HG03139 (cell line): ENCODE data around the gene HMGN2.

Experiments used
- ATAC-seq: cut with Tn5 transposase; IDR thresholded peaks from one replicate; pipeline ENCODE4 v1.9.1; 2021; ENCODE audit not compliant: unreplicated experiment

HMGN2 gene

DNA sequence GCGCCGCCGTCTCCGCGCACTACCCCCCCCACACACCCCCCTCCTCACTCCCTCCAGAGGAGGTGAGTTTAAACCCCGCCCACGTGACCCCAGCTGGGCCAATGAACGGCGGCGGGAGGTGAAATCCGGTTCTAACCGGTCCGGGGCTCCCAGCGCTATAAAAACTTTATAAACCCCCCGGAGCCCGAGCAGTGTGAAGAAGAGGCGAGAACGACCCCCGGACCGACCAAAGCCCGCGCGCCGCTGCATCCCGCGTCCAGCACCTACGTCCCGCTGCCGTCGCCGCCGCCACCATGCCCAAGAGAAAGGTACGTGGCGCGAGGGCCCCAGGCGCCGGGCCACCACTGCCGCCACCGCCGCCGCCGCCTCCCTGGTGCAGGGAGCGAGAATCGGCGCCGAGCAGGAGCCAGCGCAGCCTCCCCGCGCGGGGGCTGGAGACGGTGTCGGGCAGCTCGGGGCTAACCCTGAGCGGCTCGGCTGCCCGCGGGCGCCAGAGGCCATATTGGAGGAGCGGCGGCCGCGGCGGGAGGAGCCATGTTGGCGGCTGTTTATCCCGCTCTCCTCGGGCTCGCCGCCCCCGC, at the start of gene HMGN2:
Gene HMGN2 (plus strand): TSS at position 121 of the 581 bp plus-strand sequence. CDS start 173 bp downstream, at position 294.
- peak; percentile 35 for ATAC-seq

DNA sequence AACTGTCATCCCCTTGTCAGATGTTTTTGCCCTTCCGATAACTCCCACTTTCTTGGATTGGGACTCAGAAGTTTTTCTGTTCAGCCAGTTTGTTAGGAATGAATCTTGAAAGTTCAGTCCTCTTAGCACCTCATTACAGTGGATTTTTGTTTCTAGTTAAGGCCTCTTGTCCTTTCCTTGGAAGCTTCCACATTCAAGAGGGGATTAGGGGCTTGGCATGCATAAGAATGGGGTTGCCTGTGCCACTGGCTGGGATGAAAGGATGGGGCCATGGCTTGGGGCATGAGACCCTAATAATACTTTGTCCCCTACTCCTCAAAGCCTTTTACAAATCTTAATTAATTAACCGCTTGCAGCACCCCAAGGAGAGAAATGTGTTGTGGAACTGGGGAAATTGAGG, 42.5 kb upstream of the HMGN2 start:
- no peak for ATAC-seq

DNA sequence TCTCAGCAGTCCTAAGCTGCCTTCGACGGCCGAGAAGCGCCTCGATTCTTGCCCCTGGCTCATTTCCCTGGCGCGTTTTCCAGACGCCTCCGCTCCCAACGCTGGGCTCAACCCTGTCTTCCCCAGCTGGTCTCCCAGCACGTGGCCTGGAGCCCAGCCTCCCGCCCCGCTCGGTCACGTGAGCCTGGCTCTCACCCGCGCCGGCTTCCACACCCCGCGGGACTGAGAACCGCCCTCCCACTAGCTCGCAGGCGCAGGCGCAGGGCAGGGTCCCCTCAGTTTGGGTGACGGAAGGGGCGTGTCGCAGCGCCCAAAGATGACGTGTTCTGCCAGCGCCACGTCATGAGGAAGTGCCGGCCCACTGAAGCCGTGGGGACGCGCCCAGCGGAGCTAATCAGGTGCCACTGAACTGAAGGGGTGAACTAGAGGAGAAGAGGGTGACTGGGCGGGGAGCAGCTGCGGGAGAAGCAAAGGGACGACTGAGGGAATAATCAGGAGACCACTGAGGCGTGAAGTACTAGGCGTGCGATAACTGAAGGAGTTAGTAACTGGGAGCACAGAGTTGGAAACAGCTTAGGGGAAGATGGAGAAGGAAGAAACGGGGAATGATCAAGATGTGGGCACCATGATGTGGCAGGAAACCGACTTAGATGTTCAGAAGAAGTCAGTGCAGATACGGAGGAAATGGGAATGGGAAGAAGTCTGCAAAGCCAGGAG, 40.1 kb upstream of the HMGN2 start, which contains the start of gene DHDDS:
Gene DHDDS (plus strand): TSS at position 343 of the 717 bp plus-strand sequence. CDS start 625 bp downstream, outside the sequence.
- ATAC-seq: peak; percentile 92

DNA sequence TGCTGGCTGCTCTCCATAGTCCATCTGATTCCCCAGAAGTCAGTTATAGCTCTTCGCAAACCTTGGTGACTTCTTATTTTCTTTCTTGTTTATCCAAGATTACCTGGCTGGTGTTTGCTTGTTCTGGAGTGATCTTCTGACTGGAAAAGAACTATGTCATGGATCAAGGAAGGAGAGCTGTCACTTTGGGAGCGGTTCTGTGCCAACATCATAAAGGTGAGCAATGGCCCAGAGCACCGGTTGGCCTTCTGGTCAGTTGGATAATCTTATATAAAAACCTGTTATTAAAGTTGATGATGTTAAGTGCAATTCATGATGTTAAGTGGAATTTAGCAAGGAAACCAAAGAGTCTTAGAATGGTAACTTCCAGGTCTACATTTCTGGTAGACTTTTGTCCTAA, 39.4 kb upstream of the HMGN2 start:
- ATAC-seq: no peak

DNA sequence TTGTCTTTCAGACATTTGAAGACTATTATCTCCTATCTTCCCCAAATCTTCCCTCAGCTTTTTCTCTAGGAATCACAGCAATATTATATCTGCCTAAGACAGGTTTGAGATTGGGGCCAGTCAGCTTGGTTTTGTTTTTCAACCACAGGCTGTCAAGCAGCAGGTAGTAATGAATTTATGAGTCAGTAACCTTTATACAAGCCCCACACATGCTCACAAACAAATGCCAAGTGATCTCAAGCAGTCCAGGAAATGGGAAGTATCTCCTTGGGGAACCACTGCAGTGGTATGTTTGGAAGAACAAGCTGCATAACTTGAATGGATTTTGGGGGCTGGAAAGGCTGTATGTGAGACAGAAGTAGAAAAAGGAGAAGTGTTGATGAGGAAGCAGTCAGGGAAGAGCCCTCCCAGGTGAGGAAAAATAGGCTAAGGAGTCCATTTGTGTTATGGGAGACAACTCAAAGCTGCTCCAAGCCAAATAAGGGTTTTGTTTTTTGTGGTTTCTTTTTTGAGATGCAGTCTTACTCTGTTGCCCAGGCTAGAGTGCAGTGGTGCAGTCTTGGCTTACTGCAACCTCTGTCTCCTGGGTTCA, 38.0 kb upstream of the HMGN2 start:
- ATAC-seq: no peak

DNA sequence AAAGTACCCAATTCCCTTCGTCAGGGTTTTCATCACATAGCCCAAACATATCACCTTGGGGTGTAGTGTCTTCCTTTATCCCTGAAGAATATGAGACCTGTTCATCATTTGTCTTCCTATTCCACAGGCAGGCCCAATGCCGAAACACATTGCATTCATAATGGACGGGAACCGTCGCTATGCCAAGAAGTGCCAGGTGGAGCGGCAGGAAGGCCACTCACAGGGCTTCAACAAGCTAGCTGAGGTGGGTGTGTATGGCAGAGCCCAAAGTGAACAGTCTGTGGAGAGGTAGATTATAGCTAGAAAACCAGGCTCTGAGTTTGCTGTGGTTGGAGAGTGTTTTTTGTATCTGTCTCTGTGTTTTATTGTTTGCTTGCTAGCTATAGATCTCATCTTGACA, 34.2 kb upstream of the HMGN2 start:
- ATAC-seq: no peak

DNA sequence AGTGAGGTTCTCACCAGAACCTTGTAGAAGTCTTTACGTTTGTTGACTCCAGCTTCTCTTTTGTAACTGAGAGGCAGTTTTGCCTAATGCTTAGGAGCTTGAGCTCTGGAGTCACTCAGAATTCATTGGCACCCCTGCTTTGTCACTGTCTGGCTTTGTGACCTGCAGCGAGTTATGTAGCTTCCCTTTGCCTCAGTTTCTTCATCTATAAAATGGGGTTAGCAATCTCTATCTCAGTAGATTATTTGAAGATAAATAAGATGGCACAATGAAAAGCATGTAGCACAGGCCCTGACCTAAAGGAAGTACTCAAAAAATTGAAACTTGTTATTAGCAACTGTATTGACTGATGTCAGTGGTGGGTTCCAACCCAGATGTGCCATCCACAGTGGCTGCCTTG, 32.0 kb upstream of the HMGN2 start:
- ATAC-seq: no peak

DNA sequence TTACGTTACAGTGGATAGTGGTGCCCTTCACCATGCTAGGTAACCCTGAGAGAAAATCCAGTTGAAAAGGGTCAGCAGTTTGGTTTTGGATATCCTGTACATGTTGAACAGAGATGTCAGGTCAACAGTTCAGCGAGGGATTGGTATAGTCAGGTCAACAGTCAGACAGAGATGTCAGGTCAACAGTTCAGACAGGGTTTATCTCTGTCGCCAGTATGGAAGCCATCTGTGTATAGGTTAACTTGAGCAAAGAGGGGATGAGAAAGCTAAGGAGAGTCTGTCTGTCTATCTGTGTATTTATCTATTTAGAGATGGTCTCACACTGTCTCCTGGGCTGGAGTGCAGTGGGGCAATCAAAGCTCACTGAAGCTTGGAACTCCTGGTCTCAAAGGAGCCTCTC, 22.4 kb upstream of the HMGN2 start:
- ATAC-seq: no peak

DNA sequence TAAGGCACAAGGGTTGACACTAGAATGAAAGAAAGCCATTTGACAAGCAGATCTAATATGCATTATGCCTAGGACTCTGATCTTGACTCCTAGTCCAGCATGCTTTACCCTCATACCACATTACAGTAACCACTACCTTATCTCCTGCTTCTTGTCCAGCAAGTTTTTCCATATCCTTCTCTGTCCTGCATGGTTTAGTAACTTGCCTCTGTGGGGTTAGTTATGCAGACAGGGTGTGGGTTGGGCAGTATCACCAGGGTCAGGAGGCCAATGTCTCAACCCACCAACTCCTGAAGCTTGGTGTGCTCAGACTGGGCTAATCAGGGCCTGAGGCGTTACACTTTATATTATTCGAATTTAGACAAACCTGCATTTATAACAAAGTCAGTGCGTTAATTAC, 21.3 kb upstream of the HMGN2 start:
- ATAC-seq: no peak

DNA sequence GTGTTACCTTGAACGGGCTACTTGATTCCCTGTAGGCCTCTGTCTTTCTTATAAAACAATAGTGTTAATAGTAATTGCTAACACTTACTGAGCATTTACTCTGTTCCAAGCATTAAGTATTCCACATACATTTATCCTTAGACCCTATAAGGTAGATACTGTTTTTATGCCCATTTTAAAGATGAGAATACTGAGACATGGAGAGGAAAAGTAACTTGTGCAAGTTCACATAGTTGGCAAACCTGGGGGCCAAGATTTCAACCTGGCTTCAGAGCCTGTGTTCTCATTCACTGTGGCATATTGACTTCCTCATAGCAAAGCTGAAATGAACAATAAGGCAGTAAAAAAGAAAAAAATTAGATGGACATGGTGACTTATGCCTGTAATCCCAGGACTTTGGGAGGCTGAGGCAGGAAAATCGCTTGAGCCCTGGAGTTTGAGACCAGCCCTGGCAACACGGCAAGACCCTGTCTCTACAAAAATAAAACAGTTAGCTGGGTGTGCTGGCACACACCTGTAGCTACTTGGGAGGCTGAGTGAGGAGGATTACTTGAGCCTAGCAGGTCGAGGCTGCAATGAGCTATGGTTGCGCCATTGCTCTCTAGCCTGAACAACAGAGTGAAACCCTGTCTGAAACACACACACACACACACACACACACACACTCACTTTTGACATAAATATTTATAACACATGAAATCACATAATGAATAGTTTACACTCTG, 19.6 kb upstream of the HMGN2 start:
- ATAC-seq: no peak

DNA sequence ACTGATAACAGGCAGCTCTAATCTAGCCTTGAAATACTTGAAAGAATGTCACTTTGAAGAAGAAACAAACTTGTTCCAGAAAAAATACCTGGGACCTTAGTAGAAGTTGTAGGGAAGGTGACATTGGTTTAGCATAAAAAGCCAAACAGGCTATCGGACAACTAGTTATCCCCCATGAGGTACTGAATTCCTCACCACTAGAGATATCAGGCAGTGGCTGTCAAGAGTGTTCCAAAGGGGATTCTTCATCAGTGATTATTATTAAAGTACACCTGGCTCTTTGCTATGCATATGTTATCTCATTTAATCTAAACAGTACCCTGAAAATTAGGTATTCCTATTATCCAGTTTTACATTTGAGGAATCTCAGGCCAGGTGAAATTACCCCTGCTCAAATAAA, 13.1 kb upstream of the HMGN2 start:
- ATAC-seq: no peak

DNA sequence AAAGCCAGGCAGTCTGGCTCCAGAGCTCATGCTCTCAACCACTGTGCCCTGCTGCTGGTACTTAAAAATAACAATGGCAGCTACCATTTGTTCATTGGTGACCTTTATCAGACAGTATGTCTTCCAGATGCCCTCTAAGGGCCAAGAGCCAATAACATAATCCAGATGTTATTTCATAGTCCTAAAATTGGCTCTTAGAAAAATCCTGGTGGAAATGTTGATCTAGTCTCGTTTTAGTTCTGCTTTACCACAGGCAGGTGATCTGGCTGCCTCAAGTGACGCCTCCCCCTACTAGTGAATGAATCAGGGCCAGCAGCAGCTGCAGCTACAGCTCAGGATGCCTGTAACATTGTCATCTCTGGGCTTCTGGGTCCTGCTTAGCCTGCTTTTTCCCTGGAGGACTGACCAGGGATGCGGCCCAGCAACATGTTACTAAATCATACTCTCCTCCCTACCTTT, 12.6 kb upstream of the HMGN2 start:
- ATAC-seq: no peak

DNA sequence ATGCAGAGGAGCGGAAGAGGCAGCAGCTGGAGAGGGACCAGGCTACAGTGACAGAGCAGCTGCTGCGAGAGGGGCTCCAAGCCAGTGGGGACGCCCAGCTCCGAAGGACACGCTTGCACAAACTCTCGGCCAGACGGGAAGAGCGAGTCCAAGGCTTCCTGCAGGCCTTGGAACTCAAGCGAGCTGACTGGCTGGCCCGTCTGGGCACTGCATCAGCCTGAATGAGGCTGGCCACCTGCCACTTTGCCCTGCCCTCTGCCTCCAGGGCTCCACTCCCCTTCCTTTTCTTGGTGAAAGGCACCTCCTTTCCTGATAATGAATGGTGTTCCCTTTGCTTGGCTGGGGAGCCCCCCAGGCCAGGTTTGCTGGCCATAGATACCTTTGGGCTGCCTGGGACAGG, 3.3 kb upstream of the HMGN2 start:
- no peak for ATAC-seq

DNA sequence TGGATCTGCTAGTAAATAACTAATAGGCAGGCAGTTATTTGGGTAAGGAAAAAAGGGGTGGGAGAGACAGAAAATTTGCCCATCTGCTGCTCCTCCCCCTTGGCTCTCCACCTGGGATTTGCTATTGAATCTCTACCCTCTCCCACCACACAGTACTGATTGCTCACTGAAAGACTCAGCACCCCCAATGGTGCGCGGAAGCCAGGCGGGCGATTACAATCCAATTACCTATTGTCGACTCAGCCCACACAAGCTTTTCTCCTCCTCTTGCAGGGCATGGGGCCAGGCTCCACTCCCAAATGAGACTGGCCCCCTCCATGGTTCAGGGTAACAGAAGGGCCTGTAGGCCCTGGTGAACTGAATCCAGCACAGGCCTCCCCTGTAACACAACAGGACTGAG, 2.7 kb upstream of the HMGN2 start:
- no peak for ATAC-seq

DNA sequence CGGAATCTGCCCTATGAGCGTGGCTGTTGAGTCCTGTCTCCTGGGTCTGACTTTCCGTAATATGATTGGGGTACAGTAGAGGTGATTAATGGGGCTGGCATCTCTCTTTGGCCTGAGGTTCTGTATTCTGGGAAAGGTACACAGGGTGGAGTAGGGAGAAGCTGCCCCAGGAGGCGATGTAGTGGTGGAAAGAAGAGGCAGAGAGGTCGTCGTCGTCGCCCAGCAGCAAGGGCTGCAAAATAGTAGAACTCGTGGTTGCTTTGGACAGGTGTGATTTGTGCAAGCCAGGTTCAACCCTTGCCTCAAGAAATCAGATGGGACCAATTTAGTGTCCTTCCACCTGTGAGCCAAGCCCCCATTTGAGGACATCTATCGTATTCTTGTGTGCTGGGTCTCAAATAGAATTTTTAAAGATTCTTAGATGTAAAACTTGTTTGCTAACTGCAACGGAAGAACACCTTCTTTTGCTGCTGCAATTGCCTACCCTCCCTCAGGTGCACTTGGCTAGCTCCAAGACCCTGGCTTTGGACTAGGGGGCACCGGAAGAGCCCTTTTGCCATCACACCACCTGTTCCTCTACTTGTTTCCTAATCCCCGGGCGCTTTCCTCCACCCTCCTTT, 1.3 kb upstream of the HMGN2 start:
- no peak for ATAC-seq

DNA sequence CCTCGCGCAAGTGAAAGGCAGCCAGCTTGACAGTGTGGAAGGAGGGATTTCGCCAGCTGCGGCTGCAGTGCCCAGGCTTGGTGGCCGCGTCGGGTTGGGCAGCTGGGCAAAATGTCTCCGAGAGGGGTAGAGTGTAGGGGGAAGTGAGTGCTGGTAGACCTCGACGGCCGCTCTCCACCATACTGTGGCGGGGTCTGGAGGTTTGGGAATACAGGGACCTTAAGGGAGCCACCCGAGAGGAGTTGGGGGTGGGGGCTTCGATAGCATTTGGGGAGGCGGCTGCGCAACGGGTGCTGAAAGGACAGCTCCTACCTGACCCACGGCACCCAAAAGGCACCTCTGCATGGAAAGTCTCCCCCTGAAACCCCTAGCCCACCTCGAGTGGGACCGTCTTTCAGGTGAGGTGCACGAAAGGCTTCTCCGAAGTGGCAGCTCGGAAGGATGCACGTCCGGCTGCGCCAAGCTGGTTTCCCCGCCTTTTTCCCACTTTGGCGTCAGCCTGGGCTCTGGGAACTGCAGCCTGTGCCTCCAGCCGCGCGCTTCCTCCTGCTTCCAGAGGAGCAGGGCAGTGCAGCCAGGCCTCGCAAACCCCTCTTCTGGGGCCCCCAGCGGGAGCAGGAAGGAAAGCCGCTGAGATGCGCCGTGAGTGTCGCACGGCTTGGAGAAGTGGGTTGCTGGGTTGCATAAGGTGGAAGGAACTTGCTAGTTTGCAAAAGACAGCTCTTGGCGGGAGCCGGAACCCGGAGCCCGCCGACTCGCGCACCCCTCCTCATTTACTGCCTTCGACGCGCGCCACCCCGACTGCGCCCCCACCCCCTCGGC, 531 bp upstream of the HMGN2 start:
- ATAC-seq: peak; percentile 25

DNA sequence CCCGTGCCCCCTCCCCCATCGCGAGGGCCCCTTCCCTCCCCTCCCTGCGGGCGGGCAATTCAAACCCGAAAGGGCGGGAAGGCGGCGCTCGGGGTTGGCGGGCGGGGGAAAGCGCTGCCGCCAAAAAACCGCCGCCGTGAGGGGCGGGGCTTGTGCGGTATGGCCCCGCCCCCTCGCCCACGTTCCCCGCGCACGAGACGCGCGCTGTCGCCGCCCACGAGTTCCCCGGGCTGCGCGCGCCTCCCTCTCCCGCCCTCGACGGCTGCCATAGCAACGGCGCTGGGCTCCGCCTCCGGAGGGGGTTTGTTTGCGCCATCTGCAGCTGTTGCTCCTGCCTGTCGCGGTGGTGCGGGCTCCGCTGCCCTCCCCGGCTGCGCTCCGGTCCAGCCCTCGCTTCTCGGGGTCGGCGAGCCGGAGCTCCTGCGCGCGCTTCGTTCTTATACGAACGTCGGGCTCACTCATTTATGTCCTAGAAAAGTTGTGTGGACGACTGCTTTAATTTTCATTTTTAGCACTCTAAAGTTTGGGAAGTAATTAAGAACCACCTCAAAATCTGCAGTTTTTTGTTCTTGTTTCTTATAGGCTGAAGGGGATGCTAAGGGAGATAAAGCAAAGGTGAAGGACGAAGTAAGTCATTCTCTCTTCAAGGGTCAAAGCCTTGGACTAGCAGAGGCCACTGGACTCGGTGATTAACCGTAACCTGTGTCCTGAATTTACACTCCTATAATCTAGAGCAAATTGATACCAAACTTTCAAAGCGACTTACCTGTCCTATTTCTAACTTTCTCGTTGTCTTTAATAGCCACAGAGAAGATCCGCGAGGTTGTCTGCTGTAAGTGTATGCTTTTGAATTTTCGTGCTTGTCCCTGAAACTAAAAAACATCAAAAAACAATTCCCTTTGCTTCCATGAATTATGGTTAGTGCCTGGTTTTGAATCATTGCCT, 933 bp downstream of the HMGN2 start:
- ATAC-seq: peak; percentile 66

DNA sequence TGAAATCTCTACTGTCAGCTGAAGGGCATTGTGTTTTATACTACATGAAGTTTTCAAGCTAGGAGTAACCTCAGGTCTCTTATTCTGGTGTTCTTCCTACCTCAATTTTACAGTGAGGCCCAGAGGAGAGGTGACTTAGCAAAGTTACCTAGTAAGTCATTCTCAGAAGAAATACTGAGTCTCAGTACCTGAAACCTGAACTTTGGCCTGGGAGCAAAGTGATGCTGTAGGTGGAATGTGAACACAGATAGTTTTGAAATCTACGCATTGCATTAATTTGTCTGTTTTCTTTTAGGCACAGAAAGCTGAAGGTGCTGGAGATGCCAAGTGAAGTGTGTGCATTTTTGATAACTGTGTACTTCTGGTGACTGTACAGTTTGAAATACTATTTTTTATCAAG, 2.6 kb downstream of the HMGN2 start:
- no peak for ATAC-seq

DNA sequence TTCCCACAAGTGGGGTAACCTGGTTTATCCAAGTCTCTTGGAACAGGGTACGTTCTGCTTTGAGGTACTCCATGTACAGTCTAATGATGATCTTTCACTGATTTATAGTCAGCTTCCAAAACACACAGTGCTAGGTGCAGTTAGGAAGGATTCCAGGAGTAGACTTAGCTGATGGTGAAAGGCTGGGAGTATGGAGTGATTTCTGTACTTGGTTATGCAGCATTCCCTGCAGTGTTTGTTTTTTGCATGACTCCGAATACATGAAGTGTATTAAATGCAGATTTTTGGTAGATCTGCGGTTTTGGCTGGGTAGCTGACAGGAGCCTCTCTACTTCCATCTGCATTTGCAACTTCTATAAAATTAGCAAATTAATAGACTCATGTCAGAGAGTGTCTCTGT, 3.7 kb downstream of the HMGN2 start:
- ATAC-seq: no peak
